ENCODE results near the gene SPINDOC. TPM values are rescaled to one million over a fixed set of nuclear protein-coding genes. Genes with fewer than 3 reads are reported as not detected.

The SPINDOC gene
- 16.2 and 24.4 TPM in 2 replicates for polyA plus RNA-seq (2011; rRNA removed)
- 6.4 and 10.8 TPM in 2 replicates for polyA minus RNA-seq (2011; rRNA and poly(A)+ RNA removed)

GRCh38 chr11:63813035-63813562 is at the start of gene SPINDOC:
TSS of gene SPINDOC (plus strand) at chr11:63813456. CDS start at chr11:63813687, 231 bp downstream.
- DNase-seq (ENCODE audit: low read depth) = no peak

GRCh38 chr11:63763496-63764339 is 49.5 kb upstream of the SPINDOC start:
- TF ChIP-seq CTCF (IDR thresholded peaks at IDR 0.05; ENCODE audit: insufficient read depth, low read depth, low read length) = no peak
- DNase-seq (ENCODE audit: low read depth) = no peak
- ChIA-PET POLR2A (no interaction called here), CTCF (interaction anchor here (0.6 to 1.1 kb wide), 2 partner anchors 81 to 147 kb away, joined by 3 to 5 read pairs; no protein-coding TSS in a partner anchor)
- no peaks in the 10 kb centered on the region for H3K27me3 ChIP-seq (ENCODE audit: control insufficient read depth, insufficient read depth, low read length)
- peaks cover 19% of the 10 kb centered on the region for H3K36me3 ChIP-seq (ENCODE audit: control insufficient read depth, insufficient read depth, low read length)
- no peak overlapping the region for H3K4me3 ChIP-seq (ENCODE audit: low read depth, low read length)

More at GRCh38 chr11:63813035-63813562, at the start of gene SPINDOC:
- CTCF ChIA-PET = interaction anchor here (1.4 to 2.3 kb wide), 2 partner anchors 84 to 133 kb away, joined by 3 to 6 read pairs; no protein-coding TSS in a partner anchor
- H3K36me3 ChIP-seq (ENCODE audit: control insufficient read depth, insufficient read depth, low read length) = peaks cover 10% of the 10 kb centered on the region
- no peaks in the 10 kb centered on the region for H3K27me3 ChIP-seq (ENCODE audit: control insufficient read depth, insufficient read depth, low read length)
- POLR2A ChIA-PET = interaction anchor here (0.6 kb wide), 1 partner anchor 8 kb away, joined by 7 read pairs; no protein-coding TSS in a partner anchor
- peak within 1 kb of the TSS; percentile 80 for H3K4me3 ChIP-seq (ENCODE audit: low read depth, low read length)
- no peak for TF ChIP-seq CTCF (IDR thresholded peaks at IDR 0.05; ENCODE audit: insufficient read depth, low read depth, low read length)

- no peak for DNase-seq (ENCODE audit: low read depth)
- Histone ChIP-seq H3K36me3 (ENCODE audit: control insufficient read depth, insufficient read depth, low read length) (peaks cover 19% of the 10 kb centered on the region), H3K4me3 (ENCODE audit: low read depth, low read length) (no peak overlapping the region), H3K27me3 (ENCODE audit: control insufficient read depth, insufficient read depth, low read length) (no peaks in the 10 kb centered on the region)
- ChIA-PET CTCF (interaction anchor here (1.1 kb wide), 1 partner anchor 82 kb away, joined by 3 read pairs; no protein-coding TSS in a partner anchor), POLR2A (no interaction called here)
- no peak for TF ChIP-seq CTCF (IDR thresholded peaks at IDR 0.05; ENCODE audit: insufficient read depth, low read depth, low read length)
Observed at GRCh38 chr11:63764340-63764678, 48.9 kb upstream of the SPINDOC start.

GRCh38 chr11:63764679-63765647 is 48.3 kb upstream of the SPINDOC start:
- no peak for DNase-seq (ENCODE audit: low read depth)
- peaks cover 16% of the 10 kb centered on the region for H3K36me3 ChIP-seq (ENCODE audit: control insufficient read depth, insufficient read depth, low read length)

More at GRCh38 chr11:63764679-63765647, 48.3 kb upstream of the SPINDOC start:
- H3K4me3 ChIP-seq (ENCODE audit: low read depth, low read length) = no peak overlapping the region
- POLR2A ChIA-PET = no interaction called here
- H3K27me3 ChIP-seq (ENCODE audit: control insufficient read depth, insufficient read depth, low read length) = no peaks in the 10 kb centered on the region
- CTCF ChIA-PET = interaction anchor here (1.1 to 1.6 kb wide), 2 partner anchors 82 to 141 kb away, joined by 3 read pairs; no protein-coding TSS in a partner anchor
- no peak for TF ChIP-seq CTCF (IDR thresholded peaks at IDR 0.05; ENCODE audit: insufficient read depth, low read depth, low read length)
